BJ (cell line): ENCODE data around the gene SMOC2. TPM values are rescaled to one million over a fixed set of nuclear protein-coding genes. Genes with fewer than 3 reads are reported as not detected.

Source experiments
- CTCF ChIA-PET: fragments of 350-600 bp; formaldehyde crosslinking; extraction: SDS; loops from one replicate; lab custom pipeline; 2021; ENCODE audit warnings: antibody characterized with exemption, inconsistent platforms; lab: Yijun Ruan, JAX
- POLR2A ChIA-PET: fragments of 300-600 bp; sonication (Branson Sonifier 250); formaldehyde crosslinking; extraction: SDS; loops from one replicate; lab custom pipeline; 2021; ENCODE audit warnings: antibody characterized with exemption; lab: Charles Lee
- DNase-seq: peaks from one replicate; pipeline ENCODE4 v3.0.0-alpha.2; 2011; ENCODE audit warnings: low read depth
- H3K27me3 ChIP-seq: 2 replicates; pipeline ENCODE4 v1.6.0; 2011; ENCODE audit warnings: low read length; ENCODE audit not compliant: control insufficient read depth, insufficient read depth
- H3K36me3 ChIP-seq: 2 replicates; pipeline ENCODE4 v1.5.1; 2011; ENCODE audit warnings: low read length; ENCODE audit not compliant: control insufficient read depth, insufficient read depth
- H3K4me3 ChIP-seq: 2 replicates; pipeline ENCODE4 v1.5.1; 2011; ENCODE audit warnings: low read depth, mild to moderate bottlenecking, control low read depth, low read length
- CTCF ChIP-seq: IDR thresholded peaks from 2 replicates; pipeline ENCODE4 v1.5.1; 2011; ENCODE audit warnings: low read depth, mild to moderate bottlenecking, control low read depth, inconsistent platforms, low read length, moderate library complexity; ENCODE audit not compliant: insufficient read depth
- polyA plus RNA-seq: library from polyadenylated mRNA; depleted of rRNA; stranded (reverse); fragments of >200 nt; gene quantifications from 2 replicates; pipeline ENCODE4 v1.2.3, GENCODE V29; 2011; rRNA removed

SMOC2 gene
- polyA plus RNA-seq, 1 experiment: not detected

- TF ChIP-seq CTCF: no peak
- CTCF ChIA-PET: no interaction called here
- Histone ChIP-seq H3K36me3 (no peaks in the 10 kb centered on the region), H3K4me3 (no peak overlapping the region), H3K27me3 (no peaks in the 10 kb centered on the region)
- no peak for DNase-seq
- POLR2A ChIA-PET: no interaction called here
Measured at GRCh38 chr6:168715643-168716481, 274.9 kb downstream of the SMOC2 start.

- POLR2A ChIA-PET: no interaction called here
- Histone ChIP-seq H3K36me3 (no peaks in the 10 kb centered on the region), H3K27me3 (no peaks in the 10 kb centered on the region), H3K4me3 (no peak overlapping the region)
- no peak for TF ChIP-seq CTCF
- no peak for DNase-seq
- CTCF ChIA-PET: no interaction called here
Measured at GRCh38 chr6:168716581-168716980, 275.6 kb downstream of the SMOC2 start.

- Histone ChIP-seq H3K4me3 (no peak overlapping the region), H3K36me3 (no peaks in the 10 kb centered on the region), H3K27me3 (no peaks in the 10 kb centered on the region)
- CTCF ChIA-PET: no interaction called here
- POLR2A ChIA-PET: no interaction called here
- DNase-seq: no peak
- no peak for TF ChIP-seq CTCF
Measured at GRCh38 chr6:168717491-168717890, 276.5 kb downstream of the SMOC2 start.

Other genes starting within 250 kb of the SMOC2 start
- not detected in 2 replicates for gene DACT2, start 121.4 kb upstream of the SMOC2 start, polyA plus RNA-seq